Kidney (tissue), 14 donors: ENCODE results near the gene GGTLC2. TPM values are rescaled to one million over a fixed set of nuclear protein-coding genes. Genes with fewer than 3 reads are reported as not detected.
A peak's percentile ranks its signal among the peaks of the same experiment; 100 is the strongest.

ENCODE experiments used
- DNase-seq, 5 donors: peaks; one replicate each; pipeline ENCODE4 v3.0.0-alpha.2; 2013 to 2020
- FAIRE-seq: peaks from 2 replicates; lab custom pipeline; 2012; peaks lifted over from hg19 to GRCh38; lab: Jason Lieb, UNC
- H3K27ac ChIP-seq, 2 donors: one replicate each; pipeline ENCODE4 v1.7.0; 2013; ENCODE audit warnings: low read depth in 2 of 2, low read length in 2 of 2, inconsistent platforms in 1 of 2
- H3K27me3 ChIP-seq: one replicate; pipeline ENCODE4 v1.7.1; 2013; ENCODE audit warnings: low read length, inconsistent platforms; ENCODE audit not compliant: control insufficient read depth, insufficient read depth
- H3K36me3 ChIP-seq, 3 donors: one replicate each; pipeline versions ENCODE4 v1.7.0 to v1.7.1; 2013; ENCODE audit warnings: low read length in 3 of 3, control low read depth in 1 of 3, inconsistent platforms in 1 of 3; ENCODE audit not compliant: insufficient read depth in 3 of 3, control insufficient read depth in 2 of 3
- H3K4me1 ChIP-seq, 3 donors: one replicate each; pipeline versions ENCODE4 v1.7.0 to v1.7.1; 2013; ENCODE audit warnings: low read length in 3 of 3, inconsistent platforms in 1 of 3, low read depth in 1 of 3; ENCODE audit not compliant: control insufficient read depth in 2 of 3, insufficient read depth in 2 of 3
- H3K4me3 ChIP-seq, 3 donors: one replicate each; pipeline versions ENCODE4 v1.7.0 to v1.8.1; 2013; ENCODE audit warnings: low read length in 3 of 3, control low read depth in 1 of 3, inconsistent platforms in 1 of 3
- H3K9ac ChIP-seq, 3 donors: one replicate each; pipeline versions ENCODE4 v1.7.0 to v1.7.1; 2013; ENCODE audit warnings: low read length in 3 of 3, control low read depth in 1 of 3, inconsistent platforms in 1 of 3
- H3K9me3 ChIP-seq, 3 donors: one replicate each; pipeline versions ENCODE4 v1.7.0 to v1.7.1; 2013; ENCODE audit warnings: low read length in 3 of 3, control low read depth in 1 of 3, inconsistent platforms in 1 of 3; ENCODE audit not compliant: control insufficient read depth in 2 of 3, insufficient read depth in 1 of 3
- CTCF ChIP-seq: IDR thresholded peaks from 3 replicates; pipeline ENCODE4 v1.5.1; 2012; ENCODE audit warnings: mild to moderate bottlenecking, moderate library complexity, borderline replicate concordance; ENCODE audit not compliant: insufficient read depth; ENCODE audit errors: extremely low read depth
- intact Hi-C: fragments of 100-400 bp; cut with DNase I; formaldehyde crosslinking; loops from one replicate; pipeline ENCODE4 v1.11.1; 2022
- polyA plus RNA-seq: library from polyadenylated mRNA; stranded (reverse); fragments of 350-450 nt; fragmentation: Illumina TruSeq; extraction: RNeasy Lipid Tissue Mini Kit (QIAGEN cat#74804); gene quantifications from one replicate; pipeline ENCODE4 v1.2.3, GENCODE V29; 2014; ENCODE audit warnings: low read depth, low replicate concordance; ENCODE audit not compliant: insufficient read depth
- total RNA-seq: library from RNA; stranded (reverse); fragmentation: NEBNext Ultra II Directional; extraction: Animal tissue kit (Norgen Biotek cat#: 25700); gene quantifications from one replicate; pipeline ENCODE4 v1.2.1, GENCODE V29; 2021
- donor health status: control.
- donor health status: control.
- donor health status: control.
- donor health status: control.
- donor health status: control.
- donor health status: DM: yes; HTN: yes; CAD: no.
- donor health status: Normal renal cell carcinoma (clear cell type).

GGTLC2 gene
- total and polyA plus RNA-seq, 2 donors from 2014 or later = 0.76 TPM; not detected in 1

GRCh38 chr22:22687638-22688500 is 43.5 kb downstream of the GGTLC2 start:
- H3K9me3 ChIP-seq = no peaks in the 10 kb centered on the region
- peak; percentile 52 for FAIRE-seq

GRCh38 chr22:22689621-22690345 is 45.4 kb downstream of the GGTLC2 start:
- FAIRE-seq = no peak
- Histone ChIP-seq H3K27ac (no peak overlapping the region), H3K4me1 (peaks cover 0 to 30% (median 18%) of the 10 kb centered on the region in 3 donors), H3K9ac (no peak overlapping the region), H3K27me3 (no peaks in the 10 kb centered on the region), H3K4me3 (no peak overlapping the region), H3K36me3 (no peaks in the 10 kb centered on the region), H3K9me3 (no peaks in the 10 kb centered on the region)
- intact Hi-C loops = no loop called here
- no peak for TF ChIP-seq CTCF
- DNase-seq = no peak

More at GRCh38 chr22:22687638-22688500, 43.5 kb downstream of the GGTLC2 start:
- H3K4me1 ChIP-seq = peaks cover 0 to 19% (median 11%) of the 10 kb centered on the region in 3 donors
- no peaks in the 10 kb centered on the region for H3K36me3 ChIP-seq
- peak; percentile 80 for TF ChIP-seq CTCF
- peak in 3 of 5 donors; percentile 70 to 82 (median 74) for DNase-seq
- no peak overlapping the region for H3K4me3 ChIP-seq
- no peak overlapping the region for H3K9ac ChIP-seq
- H3K27ac ChIP-seq = no peak overlapping the region
- intact Hi-C loops = no loop called here
- no peaks in the 10 kb centered on the region for H3K27me3 ChIP-seq

GRCh38 chr22:22691055-22691454 is 46.6 kb downstream of the GGTLC2 start:
- H3K4me1 ChIP-seq = peaks cover 0 to 31% (median 16%) of the 10 kb centered on the region in 3 donors
- DNase-seq = no peak
- intact Hi-C loops = no loop called here
- H3K36me3 ChIP-seq = no peaks in the 10 kb centered on the region
- no peak overlapping the region for H3K9ac ChIP-seq
- no peak for FAIRE-seq
- no peak overlapping the region for H3K27ac ChIP-seq
- H3K4me3 ChIP-seq = no peak overlapping the region
- H3K9me3 ChIP-seq = no peaks in the 10 kb centered on the region
- H3K27me3 ChIP-seq = no peaks in the 10 kb centered on the region
- TF ChIP-seq CTCF = no peak
